ENCODE data around the gene NCKAP5.

GRCh38 chr2:133438848-133439564, 129.3 kb downstream of the NCKAP5 start:
- TF ChIP-seq, protein P1, sequence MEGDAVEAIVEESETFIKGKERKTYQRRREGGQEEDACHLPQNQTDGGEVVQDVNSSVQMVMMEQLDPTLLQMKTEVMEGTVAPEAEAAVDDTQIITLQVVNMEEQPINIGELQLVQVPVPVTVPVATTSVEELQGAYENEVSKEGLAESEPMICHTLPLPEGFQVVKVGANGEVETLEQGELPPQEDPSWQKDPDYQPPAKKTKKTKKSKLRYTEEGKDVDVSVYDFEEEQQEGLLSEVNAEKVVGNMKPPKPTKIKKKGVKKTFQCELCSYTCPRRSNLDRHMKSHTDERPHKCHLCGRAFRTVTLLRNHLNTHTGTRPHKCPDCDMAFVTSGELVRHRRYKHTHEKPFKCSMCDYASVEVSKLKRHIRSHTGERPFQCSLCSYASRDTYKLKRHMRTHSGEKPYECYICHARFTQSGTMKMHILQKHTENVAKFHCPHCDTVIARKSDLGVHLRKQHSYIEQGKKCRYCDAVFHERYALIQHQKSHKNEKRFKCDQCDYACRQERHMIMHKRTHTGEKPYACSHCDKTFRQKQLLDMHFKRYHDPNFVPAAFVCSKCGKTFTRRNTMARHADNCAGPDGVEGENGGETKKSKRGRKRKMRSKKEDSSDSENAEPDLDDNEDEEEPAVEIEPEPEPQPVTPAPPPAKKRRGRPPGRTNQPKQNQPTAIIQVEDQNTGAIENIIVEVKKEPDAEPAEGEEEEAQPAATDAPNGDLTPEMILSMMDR (IDR thresholded peaks at IDR 0.05) = no peak
- no peak for TF ChIP-seq EZH2 (IDR thresholded peaks at IDR 0.05; ENCODE audit: borderline replicate concordance, insufficient read depth, low read depth, low read length, poor library complexity, severe bottlenecking)
